GM12891 (cell line): Measurements from ENCODE around the gene TBCA.

Source experiments
- POLR2A ChIP-seq: IDR thresholded peaks from 2 replicates; pipeline ENCODE4 v1.6.1; 2011; ENCODE audit warnings: low read depth, low read length, control low read depth
- TAF1 ChIP-seq: IDR thresholded peaks from 2 replicates; pipeline ENCODE4 v1.6.1; 2011; ENCODE audit warnings: low read depth, low read length, control low read depth

- TF ChIP-seq POLR2A (no peak), TAF1 (no peak)
Observed at GRCh38 chr5:77724934-77725333, 51.2 kb downstream of the TBCA start.
